ENCODE measurements around the gene NEDD9.

NEDD9 gene

GRCh38 chr6:11143394-11144371 is 88.8 kb downstream of the NEDD9 start:
- no peak for DNase-seq (ENCODE audit: low read depth, low spot score)
- ChIA-PET POLR2A (no interaction called here), CTCF (interaction anchor here (0.7 to 6.2 kb wide), 36 partner anchors 9 to 432 kb away, joined by 3 to 167 read pairs (median 4); partner anchors contain the start of gene NEDD9)
- TF ChIP-seq, protein P1, sequence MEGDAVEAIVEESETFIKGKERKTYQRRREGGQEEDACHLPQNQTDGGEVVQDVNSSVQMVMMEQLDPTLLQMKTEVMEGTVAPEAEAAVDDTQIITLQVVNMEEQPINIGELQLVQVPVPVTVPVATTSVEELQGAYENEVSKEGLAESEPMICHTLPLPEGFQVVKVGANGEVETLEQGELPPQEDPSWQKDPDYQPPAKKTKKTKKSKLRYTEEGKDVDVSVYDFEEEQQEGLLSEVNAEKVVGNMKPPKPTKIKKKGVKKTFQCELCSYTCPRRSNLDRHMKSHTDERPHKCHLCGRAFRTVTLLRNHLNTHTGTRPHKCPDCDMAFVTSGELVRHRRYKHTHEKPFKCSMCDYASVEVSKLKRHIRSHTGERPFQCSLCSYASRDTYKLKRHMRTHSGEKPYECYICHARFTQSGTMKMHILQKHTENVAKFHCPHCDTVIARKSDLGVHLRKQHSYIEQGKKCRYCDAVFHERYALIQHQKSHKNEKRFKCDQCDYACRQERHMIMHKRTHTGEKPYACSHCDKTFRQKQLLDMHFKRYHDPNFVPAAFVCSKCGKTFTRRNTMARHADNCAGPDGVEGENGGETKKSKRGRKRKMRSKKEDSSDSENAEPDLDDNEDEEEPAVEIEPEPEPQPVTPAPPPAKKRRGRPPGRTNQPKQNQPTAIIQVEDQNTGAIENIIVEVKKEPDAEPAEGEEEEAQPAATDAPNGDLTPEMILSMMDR (IDR thresholded peaks at IDR 0.05; ENCODE audit: insufficient read depth, low read length, missing control alignments) = no peak
- H3K4me3 ChIP-seq (ENCODE audit: low read depth, low read length) = no peak overlapping the region

- DNase-seq (ENCODE audit: low read depth, low spot score) = no peak
- H3K4me3 ChIP-seq (ENCODE audit: low read depth, low read length) = no peak overlapping the region
- ChIA-PET POLR2A (no interaction called here), CTCF (interaction anchor here (0.9 to 6.2 kb wide), 10 partner anchors 11 to 359 kb away, joined by 3 to 167 read pairs (median 4); no protein-coding TSS in a partner anchor)
- TF ChIP-seq, protein P1 (IDR thresholded peaks at IDR 0.05; ENCODE audit: insufficient read depth, low read length, missing control alignments) = no peak
Measured at GRCh38 chr6:11142296-11143027, 90.0 kb downstream of the NEDD9 start.

GRCh38 chr6:11141295-11141694 is 91.2 kb downstream of the NEDD9 start:
- TF ChIP-seq, protein P1 (IDR thresholded peaks at IDR 0.05; ENCODE audit: insufficient read depth, low read length, missing control alignments) = no peak
- no peak for DNase-seq (ENCODE audit: low read depth, low spot score)
- ChIA-PET POLR2A (no interaction called here), CTCF (interaction anchor here (0.6 kb wide), 1 partner anchor 307 kb away, joined by 3 read pairs; no protein-coding TSS in a partner anchor)
- H3K4me3 ChIP-seq (ENCODE audit: low read depth, low read length) = no peak overlapping the region

DNA sequence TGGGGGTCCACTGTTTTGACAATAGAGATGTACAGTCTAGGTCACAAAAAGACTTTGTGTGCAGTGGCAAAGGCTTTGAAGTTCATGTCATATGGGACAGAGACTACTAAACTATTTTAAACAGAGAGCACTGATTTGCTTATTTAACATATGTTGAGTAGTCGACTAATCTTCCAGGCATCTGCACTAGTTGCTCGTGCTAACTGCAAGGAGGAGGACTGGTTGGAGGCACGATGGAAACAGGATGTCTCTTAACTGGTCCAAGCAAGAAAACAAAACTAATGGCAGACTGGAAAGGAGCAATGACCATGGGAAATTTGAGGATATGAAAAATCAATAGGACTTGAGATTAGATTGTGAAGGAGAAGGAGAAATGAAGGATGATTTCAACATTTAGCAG is 92.4 kb downstream of the NEDD9 start:
- ChIA-PET CTCF (interaction anchor here (1.2 kb wide), 1 partner anchor 356 kb away, joined by 5 read pairs; no protein-coding TSS in a partner anchor), POLR2A (no interaction called here)
- DNase-seq (ENCODE audit: low read depth, low spot score) = no peak
- H3K4me3 ChIP-seq (ENCODE audit: low read depth, low read length) = no peak overlapping the region
- TF ChIP-seq, protein P1 (IDR thresholded peaks at IDR 0.05; ENCODE audit: insufficient read depth, low read length, missing control alignments) = no peak

DNA sequence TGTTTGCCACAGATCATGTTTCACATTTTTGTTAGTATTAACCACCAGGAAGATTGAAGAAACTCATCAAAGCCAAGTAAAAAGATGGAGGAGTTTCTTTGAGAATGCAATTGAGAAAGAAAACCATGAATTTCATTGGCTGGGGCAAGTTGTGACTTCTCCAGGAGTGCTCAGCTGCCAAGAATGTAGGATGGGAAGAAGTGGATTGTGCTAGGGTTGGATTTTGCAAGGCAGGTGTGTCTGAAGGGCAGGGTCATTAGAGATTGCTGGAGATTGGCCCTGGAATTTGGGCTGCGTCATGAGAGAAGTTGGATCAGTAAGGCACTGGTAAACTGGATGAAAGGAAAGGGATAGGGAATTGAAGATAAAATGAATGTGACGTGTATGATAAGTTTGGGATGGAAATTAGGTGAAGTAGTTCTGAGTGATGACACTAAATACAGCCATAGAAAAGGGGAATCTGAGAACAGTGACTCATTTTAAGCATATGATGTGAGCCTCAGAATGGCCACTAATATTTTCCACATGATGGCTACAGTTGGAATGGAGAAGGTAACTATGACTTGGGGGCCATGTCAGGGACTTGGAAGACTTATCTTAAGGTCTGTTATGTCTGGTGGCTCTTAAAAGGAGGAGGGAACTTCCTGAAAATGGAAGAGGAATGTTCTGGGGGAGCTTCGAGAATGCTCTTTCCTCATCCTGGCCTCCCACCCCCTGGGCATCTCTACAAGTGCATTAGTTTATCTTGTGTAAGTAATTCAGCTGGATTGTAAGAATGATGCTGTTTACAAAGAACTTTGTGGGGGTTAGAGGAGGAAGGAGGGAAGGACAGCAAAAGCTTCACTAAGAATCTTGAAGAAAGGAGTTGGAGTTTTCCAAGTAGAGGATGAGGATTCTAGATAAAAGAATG is 93.2 kb downstream of the NEDD9 start:
- POLR2A ChIA-PET = no interaction called here
- no peak for DNase-seq (ENCODE audit: low read depth, low spot score)
- CTCF ChIA-PET = interaction anchor here (1.2 kb wide), 1 partner anchor 356 kb away, joined by 5 read pairs; no protein-coding TSS in a partner anchor
- H3K4me3 ChIP-seq (ENCODE audit: low read depth, low read length) = no peak overlapping the region
- TF ChIP-seq, protein P1 (IDR thresholded peaks at IDR 0.05; ENCODE audit: insufficient read depth, low read length, missing control alignments) = no peak

Measured in AG04449 (cell line).